RPMI7951 (cell line): ENCODE results near the gene FSTL5. TPM values are rescaled to one million over a fixed set of nuclear protein-coding genes. Genes with fewer than 3 reads are reported as not detected.
A peak's percentile ranks its signal among the peaks of the same experiment; 100 is the strongest.

Experiments used
- DNase-seq: peaks from one replicate; pipeline ENCODE4 v3.0.0-alpha.2; 2012; ENCODE audit warnings: low read depth
- total RNA-seq: library from RNA; depleted of rRNA; stranded (reverse); fragments of >200 nt; shearing (Covaris generic); gene quantifications from 2 replicates; pipeline ENCODE4 v1.2.3, GENCODE V29; 2014

Gene FSTL5
- total RNA-seq, 1 experiment from 2014 or later, result 16.3 TPM

DNA sequence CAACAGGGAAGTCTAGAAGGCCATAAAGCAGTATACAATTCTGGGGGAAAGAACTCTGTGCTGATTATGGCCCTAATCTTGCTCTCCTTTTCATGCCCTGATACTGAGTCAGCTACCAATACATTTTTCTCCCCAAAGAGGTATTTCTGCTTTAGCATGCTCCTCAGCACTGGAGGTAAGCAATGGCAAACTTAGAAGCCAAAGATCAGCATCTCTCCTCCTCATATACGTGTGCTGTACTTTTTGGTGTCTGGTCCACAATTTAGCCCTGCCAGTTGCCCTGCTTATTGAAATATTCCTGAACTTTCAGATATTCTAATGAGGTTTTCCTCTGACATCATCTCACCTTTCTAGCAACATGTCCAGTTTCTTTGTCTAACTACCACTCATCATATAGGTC is 226.2 kb downstream of the FSTL5 start:
- no peak for DNase-seq

DNA sequence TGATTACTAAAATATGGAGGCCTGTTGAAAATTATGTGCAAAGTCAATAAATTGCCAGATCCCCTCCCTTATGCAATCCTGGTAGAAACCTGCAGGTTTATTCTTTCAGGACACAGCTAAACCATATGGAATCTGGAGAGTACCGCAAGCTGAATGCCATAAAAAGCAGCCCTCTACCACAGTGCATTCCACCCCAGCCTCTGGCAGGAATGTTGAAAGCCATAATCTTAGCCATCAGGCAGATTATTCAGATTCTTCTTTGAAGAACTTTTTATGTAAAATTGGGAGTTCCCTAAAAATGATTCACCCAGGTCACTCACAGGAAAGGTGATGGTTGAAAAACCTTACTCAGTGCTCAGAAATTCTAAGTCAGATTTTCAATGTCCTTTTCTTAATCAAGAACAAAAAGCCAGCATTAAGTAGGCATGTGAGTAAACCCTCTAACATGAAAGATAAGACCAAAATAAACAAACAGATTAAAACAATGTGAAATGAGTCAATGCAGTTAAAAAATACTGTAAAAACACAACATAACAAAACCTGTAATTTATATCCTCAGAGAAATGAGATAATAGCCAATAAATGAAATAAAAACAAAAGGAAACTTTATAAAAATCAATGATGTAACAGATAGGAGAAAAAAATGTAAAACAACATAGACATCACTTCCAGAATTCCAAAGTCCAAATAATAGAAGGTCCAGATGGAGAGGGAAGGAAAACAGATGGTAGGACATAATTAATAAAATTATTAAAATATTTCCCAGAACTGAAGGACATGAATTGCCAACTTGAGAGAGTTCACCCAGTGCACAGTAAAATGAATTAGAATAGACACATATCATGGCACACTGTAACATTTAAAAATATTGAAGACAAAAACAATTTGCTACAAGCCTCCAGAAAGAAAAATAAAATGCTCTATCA is 226.9 kb downstream of the FSTL5 start:
- DNase-seq, result peak; percentile 83

DNA sequence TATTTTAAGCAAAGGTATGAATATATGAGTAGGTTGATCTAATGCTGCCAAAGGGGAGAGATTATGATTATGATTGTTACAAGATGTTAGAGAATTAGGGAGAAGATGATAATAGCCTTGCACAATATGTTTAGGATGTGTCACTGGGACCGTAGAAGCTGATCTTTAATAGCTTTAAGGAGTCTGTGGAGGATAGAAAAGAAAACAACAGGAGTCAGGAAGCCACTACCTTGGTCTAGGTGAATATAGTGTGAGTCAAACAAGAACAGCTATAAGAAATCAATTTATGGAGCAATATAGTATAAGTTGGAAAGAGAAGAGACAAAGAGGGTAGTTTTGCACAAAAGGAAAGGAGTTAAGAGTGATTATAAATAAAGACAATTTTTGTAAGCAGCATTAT is 232.7 kb downstream of the FSTL5 start:
- DNase-seq, result no peak

DNA sequence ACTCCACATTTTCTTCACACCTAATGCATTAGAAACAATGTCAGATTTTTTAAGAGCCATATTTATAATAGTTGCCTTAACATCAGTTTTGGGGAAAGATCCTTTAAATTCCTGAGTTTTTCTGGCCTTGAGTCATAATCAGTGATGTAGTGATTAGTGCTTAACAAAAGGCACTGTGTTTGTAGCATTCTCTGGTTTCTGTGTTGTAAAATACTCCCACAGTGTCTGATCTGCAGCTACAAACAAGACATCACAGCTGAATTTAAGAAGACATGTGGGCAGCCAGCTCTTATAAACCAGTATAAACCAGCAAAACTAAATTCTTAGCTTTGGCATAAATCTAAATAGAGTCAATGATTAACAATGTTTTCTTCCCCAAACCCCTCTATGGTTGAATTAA is 233.8 kb downstream of the FSTL5 start:
- DNase-seq, result peak; percentile 44

DNA sequence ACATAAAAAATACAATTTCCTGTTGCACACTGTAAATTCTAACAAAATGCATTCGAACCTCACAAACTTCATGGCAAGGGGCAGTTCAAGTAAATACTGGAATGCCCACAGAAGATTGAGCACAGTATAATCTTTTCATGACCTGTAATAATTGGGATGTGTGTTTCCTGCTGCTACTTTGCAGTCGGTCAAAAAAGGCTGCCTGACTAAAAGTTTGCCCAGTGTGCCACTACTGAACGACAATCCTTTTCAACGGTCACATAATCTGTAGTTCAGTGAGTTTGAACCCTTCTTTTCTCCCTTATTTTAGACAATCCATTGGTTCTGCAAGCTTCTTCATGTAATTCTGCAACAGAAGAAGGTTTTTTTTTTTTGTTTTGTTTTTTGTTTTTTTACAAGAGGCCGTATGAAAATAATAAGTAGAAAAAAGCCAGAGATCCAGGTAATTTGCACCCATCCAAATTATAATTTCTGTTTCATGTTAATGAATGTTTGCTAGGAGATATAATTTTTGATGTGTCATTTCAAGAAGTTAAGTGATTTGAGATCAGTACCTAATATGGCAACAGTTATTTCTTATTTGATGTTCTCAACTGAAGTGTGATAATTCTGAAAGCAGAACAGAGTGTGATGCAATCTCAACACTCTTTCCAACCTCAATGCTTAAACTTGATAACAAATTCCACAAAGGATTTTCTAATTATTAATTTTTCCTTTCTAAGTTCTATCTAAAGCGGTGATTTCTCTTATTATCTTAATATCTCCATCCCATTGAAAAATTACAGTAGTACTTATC is 237.6 kb downstream of the FSTL5 start:
- peak; percentile 3 for DNase-seq

DNA sequence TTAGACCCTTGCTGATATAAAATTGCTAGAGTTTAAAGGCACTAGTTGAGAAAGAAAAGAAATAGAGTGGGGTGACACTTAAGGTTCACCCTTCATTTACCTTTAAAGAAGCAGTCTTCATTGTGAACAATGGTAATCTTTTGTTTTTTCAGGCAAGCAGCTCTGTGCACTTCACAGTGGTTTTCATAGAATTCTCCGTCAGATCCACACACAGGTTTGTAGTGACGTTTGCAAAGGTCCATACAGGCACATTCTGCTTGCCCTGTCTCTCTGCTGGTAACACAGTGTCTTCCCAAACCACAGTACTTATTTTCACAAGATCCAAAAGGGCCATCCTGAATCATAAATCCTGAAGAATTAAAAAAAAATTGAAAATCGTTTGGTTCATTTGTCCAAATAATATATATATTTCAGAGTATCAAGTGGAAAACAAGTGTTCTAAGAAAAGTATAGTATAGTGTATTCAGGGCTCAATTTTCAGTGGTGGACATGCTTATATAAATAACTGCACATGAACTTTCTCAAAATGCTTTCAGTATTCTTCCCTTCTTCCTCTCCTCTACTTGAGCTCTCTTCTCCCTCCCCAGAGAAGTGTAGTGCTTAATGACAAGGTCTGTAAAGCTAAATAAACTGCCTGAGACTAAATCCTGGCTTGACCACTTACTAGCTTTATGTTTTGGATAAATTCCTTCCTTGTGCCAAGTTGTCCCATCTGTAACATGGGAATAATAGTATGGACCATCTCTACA is 243.3 kb downstream of the FSTL5 start:
- no peak for DNase-seq

DNA sequence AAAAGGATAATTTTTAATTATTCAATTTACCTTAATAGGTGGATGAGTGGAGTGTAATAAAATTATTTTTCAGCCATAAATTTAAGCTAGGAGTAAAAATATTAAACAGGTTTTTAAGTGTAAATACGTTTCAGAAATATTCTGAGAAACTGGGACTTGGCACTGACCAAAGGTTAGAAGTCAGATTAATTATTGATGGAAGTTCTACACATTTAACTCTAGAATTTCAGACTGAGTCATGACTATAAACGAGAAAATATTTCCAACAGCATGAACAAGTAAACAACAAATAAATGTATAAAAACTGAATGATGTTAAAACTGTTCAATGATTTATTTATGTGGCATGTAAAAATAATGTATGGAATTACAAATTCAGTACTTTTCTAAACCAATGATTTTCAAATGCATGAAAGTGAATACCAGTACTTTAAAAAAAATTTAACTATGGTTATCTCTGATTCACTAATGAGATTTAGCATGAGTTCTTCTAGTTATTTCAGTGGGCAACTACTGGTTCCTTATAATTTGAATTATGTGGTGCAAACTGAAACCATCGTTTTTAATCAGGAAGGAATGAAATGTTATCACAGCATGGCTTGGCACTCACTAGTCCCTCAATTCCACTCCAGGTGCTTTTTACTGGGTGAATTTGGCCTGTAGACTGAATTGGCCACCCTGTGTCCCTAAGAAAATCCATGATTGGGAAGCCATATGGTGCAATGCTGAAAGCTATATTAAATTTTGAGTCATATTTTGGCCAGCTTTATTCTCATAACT is 244.2 kb downstream of the FSTL5 start:
- DNase-seq, result no peak

DNA sequence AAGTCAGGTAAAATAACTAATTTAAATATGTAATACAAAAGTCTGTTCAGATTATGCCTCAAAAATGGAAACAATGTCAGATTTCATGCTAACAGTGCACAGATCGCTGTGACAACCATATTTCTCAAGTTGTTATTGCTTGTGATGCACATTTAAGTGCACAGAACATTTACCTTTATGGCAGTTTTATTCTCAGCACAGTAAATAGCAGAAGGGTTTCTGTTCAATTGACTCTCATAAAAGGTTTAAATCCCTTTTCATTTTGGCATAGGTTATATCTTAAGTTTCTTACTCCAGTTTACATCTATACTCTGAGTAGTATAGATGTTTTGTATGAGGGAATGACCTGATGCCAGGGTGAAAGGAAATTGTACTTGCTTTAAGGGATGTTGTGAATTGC is 247.8 kb downstream of the FSTL5 start:
- DNase-seq, result no peak

DNA sequence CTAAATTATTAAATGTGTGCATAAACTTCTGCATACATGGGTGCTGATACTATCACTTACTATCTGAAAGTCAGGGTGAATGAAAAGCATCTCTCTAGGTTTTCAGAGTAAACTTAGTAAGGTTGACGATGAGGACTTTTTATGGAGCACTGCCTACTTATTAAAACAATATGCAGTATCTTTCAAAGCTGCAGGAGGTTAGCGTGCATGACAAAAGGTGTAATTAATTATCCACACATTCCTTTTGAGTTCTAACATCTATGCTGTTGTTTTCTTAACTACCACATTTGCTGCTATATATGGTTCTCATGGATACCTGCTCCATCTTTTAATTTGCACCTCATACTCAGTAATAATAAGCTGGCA is 256.2 kb downstream of the FSTL5 start:
- peak; percentile 3 for DNase-seq

DNA sequence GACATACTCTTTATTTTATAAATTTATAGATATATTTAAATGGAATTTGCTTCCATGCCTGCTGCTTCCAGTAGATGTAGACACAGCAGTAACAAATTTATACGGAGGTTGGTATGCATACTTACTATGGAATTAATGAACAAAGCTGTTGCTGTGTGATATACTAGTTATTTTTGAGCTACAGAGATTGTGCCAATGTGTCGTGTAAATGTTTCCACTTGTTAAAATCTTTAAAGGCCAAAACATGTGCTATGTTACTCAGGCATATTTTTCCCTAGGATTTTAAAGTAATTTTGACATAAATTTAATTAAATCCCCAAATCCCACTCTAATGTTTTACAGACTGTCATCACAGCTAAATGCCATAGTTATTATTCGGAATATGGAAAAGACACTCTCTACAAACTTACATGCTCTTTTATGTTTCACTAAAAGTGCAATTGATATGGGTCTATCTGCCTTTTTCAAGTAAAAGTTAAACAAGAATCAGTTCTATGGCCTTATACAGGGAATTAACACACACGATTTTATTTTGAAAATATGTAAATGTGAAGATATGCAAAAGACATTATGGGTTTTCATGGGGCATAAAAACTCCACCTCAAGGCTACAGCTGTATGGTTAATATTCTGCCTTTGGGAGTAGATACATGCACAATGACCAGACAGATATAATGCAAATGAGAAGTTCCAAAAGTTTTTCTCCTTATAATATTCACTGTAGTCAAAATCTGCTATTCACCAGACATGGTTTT is 256.8 kb downstream of the FSTL5 start:
- DNase-seq, result no peak

DNA sequence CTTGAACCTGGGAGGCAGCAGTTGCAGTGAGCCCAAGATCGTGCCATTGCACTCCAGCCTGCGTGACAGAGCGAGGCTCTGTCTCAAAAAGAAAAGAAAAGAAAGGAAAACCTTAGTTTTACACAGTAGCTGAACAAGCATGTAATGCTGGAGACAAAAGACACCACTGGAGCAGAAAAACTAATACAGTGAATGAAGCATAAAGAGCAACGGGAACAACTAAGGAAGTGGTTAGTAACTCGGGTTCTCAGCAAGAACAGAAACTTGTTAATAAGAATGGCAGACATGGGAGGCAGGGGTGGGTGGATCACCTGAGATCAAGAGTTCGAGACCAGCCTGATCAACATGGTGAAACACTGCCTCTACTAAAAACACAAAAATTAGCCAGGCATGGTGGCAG is 263.7 kb downstream of the FSTL5 start:
- DNase-seq, result no peak

DNA sequence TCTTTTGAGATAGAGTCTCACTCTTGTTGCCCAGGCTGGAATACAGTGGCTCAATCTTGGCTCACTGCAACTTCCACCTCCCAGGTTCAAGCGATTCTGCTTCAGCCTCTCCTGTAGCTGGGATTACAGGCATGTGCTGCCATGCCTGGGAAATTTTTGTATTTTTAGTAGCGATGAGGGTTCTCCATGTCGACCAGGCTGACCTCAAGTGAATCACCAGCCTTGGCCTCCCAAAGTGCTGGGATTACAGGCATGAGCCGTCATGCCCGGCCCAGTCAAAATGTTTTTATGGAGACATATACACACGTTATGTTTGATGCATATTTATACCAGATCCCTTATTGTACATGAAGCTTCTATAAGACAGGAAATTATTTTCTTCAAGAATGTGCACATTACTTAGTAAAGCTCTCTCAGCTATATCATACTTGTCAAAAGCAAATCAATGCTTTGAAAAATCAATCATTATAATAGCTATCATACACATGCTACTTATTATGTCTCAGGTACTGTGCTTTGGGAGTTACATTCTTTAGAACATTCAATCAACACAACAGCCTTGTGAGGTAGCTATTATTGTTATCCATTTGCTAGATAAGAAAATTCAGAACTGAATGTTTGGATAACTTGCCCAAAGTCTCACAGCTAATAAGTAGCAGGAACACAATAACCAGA is 269.2 kb downstream of the FSTL5 start:
- DNase-seq, result peak; percentile 3

DNA sequence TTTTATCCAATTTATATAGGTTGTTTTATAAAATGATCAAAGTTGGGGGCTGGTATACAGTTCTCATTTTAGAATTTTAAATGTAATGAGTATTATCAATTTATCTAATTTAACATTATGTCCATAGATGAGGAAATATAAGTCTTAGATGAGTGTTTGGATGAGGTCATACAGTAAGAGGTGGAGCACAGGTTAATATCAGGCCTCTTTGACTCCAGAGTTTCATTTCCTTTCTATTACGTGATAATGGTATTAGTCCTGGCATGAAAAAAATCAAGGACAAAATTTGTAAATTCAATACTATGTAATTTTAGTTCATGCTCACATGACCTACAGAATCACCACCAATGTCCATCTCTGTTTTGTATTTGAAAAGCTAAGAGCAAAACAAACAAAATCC is 269.8 kb downstream of the FSTL5 start:
- DNase-seq, result no peak

DNA sequence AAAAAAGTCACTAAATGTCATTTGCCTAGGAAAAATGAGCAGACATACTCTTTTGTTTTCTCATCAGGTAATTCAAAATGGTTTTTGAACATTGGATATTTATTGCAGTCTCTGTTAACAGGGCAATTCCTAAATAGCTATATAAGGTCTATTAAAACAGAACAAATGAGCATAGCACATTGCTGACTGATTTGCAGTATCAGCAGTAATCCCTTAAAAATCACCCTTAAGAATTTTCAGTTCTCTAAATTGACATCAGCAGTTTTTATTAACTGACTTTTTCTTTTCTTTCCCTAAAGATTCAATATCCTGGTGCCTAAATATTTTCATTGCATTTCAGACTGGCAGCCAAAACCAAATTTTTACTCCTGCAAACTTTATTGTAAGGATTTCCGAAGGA is 270.2 kb downstream of the FSTL5 start:
- no peak for DNase-seq

DNA sequence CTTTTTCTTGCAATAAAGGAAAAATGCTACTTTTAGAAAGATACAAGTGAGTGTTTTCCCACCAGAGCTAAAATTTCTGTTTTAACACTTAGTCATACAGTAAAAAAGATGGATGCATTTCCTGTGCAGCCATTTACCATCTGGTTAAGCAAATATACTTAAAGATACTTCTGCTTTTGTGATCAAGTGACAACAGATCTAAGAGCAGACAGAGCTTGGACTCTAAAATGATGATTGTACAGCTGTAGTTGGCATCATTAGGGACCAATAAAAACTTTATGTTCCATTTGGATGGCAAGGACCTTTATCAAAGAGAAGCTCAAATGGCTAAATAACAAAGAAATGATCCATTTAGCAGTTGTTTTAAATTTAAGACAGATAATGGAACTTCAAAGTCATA is 270.8 kb downstream of the FSTL5 start:
- no peak for DNase-seq

DNA sequence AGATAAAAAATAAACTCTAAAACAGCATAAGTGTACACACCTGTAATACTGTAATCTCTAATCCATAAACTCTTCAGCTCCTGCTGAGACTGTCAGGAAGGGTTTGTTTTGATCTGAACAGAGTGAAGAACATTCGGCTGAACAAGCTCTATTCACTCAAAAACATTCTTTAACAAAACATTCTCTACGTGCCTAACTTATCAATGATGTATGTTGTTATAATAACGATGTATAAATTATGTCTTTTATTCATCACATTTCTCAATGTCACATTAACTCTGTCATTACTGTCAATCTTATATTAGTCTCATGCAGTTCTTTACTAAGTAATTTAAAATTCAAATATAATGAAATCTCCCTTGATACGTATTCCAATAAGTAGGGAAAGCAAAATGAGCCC is 280.6 kb downstream of the FSTL5 start:
- no peak for DNase-seq

DNA sequence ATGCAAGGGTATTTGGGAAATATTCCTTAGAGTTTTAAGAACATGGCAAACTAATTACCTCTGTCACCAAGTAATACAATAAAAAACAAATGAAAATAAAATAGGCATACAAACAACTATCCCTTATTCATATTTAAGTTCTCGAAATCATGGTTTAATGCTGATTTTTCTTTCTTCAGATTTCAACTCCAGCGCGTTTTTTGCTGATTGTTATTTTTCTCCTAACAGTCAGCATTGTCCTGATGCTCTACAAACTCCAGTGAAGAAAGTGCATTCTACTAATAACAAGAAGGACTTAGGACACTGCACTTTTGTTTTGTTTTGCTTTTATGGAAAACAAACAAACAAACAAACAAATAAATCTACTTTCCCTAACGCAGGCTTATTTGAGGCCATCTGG is 282.4 kb downstream of the FSTL5 start:
- no peak for DNase-seq

DNA sequence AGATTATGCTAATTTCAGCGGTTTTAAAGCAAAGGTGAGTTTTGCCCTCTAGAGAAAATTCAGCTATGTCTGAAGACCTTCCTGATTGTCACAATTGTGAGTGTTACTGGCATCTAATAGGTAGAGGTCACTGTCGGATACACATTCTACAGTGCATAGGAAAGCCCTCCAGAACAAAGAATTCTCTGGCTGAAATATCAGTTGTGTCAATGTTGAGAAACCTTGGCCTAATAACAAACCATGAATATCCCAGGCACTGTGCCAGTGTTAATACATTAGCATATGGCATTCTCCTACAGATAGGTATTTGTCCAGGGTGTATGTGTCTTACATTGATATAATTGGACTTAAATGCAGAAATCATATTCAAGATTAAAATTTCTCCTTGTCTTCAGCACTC is 294.3 kb downstream of the FSTL5 start:
- no peak for DNase-seq

DNA sequence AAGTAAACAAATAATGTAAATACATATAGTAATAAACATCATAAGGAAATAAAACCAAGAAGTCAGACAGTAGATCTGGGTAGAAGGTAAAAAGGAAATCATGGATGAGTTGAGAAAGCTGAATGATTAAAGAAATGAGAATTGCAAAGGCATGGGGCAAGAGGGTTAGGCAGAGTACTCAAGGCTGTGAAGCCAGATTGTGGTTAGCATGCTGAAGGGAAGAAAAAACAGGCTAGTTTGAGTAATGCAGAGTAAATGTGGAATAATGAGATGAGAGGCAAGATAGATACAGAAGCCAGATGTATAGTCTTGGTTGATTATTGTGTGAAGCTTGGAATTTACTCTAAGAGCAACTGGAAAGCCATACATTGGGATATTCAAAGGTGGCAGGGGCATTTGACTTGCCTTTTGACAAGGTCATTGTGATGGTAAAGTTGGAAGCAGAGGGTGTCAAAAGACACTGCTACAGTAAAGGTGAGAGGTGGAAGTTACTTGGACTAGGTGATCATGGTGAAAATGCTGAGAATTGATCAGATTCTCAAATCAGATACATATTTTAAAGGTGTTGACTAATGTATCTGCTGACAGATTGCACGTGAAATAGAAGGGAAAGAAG is 307.0 kb downstream of the FSTL5 start:
- peak; percentile 3 for DNase-seq

DNA sequence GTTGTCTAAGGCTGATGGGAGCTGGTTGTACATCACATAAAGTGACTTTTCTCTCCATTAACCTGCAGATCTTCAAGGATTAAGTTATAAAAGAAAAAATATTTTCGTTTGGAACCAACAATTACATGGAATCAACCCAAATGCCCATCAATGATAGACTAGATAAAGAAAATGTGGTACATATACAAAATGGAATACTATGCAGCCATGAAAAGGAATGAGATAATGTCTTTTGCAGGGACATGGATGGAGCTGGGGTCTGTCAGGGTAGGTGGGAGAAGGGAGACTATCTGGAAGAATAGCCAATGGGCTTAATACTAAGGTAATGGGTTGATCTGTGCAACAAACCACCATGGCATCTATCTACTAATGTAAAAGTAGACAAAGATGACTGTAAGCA is 313.2 kb downstream of the FSTL5 start:
- DNase-seq, result no peak
